NCI-H748 (cell line): ENCODE measurements around the gene CLASRP.
A peak's percentile ranks its signal among the peaks of the same experiment; 100 is the strongest.

Experiments used
- DNase-seq: peaks from one replicate; lab custom pipeline; 2025; ENCODE audit not compliant: unreplicated experiment; lab: John Stamatoyannopoulos, UW

CLASRP gene

GRCh38 chr19:45058622-45059159 is 19.8 kb downstream of the CLASRP start:
- DNase-seq, result no peak

DNA sequence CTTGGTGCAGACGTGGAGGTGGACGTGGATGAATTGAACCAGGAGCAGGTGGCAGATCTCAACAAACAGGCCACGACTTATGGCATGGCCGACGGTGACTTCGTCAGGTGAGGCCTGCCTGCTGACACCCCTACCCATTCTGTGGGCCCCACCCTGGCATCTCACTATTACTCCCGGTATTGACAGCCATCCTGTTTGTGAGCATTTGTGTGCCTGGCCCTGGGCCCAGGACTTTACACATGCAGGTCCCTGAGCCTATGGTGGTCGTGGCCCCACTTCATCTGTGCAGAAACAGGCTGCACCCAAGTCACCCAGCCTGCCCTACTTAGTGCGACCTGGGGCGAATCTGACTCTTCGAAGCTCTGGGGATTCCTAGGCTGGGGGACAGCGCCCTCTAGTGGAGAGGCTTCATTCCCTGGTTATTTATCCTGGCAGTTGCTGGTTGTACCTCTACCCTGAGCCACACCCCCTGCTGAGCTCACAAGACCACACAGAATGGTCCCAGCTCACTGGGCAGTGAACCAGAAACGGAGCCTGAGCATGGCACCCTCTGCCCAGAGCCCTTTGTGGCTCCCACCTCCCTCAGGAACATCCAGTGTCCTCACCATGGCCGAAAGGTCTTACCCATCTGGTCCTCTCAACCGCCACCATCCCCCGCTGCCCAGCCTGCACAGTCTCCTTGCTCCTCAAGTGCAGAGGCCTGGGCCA is 20.6 kb downstream of the CLASRP start:
- DNase-seq, result peak; percentile 64

GRCh38 chr19:45061965-45062364 is 23.1 kb downstream of the CLASRP start:
- DNase-seq, result no peak

- no peak for DNase-seq
These were observed 25.3 kb downstream of the CLASRP start for GRCh38 chr19:45063851-45064801.

- no peak for DNase-seq
These were observed 28.2 kb downstream of the CLASRP start for GRCh38 chr19:45066921-45067661.

GRCh38 chr19:45068041-45068440 is 29.2 kb downstream of the CLASRP start:
- no peak for DNase-seq

- DNase-seq, result no peak
These were observed 30.2 kb downstream of the CLASRP start for GRCh38 chr19:45069056-45069455.

DNA sequence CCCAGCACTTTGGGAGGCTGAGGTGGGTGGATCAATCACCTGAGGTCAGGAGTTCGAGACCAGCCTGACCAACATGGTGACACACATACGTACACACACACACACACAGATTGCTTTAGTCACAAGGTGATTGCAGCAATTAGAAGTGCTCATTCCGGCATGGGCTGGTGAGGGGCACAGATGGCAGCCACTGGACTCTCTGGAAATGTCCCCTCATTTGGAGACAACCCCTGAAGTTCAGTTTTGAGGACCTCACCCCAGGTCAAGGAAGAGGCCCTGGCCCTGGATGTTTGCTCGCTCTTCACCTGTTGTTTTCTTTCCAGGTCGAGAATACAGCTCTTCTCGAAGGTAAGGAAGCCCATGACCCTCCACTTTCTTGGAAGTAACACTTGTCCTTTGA is 31.4 kb downstream of the CLASRP start:
- DNase-seq, result no peak

DNA sequence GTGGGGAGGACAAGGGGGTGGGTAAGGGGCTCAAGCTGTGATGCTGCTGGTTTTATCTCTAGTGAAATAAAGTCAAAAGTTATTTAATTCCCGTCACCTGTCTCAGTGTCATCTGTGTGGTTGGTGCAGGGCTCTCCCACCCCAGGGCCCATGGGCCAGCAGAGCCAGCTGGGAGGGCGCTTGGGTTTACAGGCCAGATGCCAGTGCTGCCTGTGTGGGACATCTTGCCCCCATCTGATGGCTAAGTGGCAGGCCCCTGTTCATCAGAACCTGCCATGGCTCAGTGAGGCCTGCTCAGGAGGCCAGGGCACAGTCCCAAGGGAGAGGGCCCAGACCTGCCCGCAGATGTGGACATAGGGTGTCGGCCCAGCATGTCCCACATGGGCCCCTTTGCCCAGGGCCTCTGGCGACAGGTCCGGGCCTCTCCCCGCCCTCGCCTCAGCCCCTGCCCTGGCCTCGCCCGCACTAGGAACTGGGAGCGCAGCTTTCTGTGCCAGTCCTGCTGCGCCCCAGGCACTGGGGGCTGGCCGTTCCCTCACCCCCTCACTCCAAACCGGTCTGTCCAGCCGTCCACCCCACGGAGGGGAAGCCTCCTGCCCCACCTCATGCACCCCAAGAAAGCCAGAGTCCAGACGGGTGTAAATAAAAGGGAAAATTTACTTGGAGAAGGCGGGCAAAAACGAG is 32.2 kb downstream of the CLASRP start:
- no peak for DNase-seq

GRCh38 chr19:45071545-45071938 is 32.7 kb downstream of the CLASRP start:
- DNase-seq, result no peak

DNA sequence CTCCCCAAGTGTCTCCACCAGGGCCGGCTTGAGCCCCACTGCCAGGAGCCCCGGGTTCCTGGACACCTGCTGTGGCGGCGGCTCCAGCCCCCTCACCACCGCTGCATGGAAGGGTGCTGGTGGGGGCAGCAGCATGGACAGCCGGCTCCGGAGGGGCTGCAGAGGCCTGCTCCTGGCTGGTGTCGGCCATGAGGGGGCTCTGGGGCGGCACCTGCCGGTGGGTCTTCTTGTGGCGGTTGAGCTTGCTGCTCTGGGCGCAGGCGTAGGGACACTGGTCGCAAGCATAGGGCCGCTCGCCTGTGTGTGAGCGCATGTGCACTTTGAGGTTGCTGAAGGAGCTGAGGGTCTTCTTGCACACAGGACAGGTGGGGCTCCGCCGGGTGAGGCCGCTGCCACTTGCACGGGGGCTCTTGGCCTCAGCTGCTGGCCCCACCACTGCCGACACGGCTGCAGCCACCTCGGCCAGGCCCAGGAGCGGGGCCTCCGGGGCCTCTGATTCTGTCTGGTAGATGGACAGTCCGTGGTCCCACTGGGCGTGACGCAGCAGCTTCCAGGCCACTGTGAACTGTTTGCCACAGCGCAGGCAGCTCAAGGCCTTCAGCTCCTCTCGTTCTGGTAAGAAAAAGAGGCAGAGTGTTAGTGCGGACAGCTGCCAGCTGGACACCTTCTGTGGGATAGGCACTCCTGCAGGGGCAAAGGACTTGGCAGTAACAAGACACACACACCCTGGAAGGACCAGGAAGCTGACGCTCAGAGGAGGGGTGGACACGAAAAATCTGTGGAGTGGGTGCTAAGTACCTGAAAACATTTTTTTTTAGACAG is 33.3 kb downstream of the CLASRP start:
- no peak for DNase-seq

- no peak for DNase-seq
These were observed 36.0 kb downstream of the CLASRP start for GRCh38 chr19:45074744-45075300.

- DNase-seq, result peak; percentile 83
These were observed 36.6 kb downstream of the CLASRP start for GRCh38 chr19:45075301-45076028.

GRCh38 chr19:45076029-45076850 is 37.4 kb downstream of the CLASRP start, which contains the start of gene ZNF296:
Gene ZNF296 (minus strand): TSS chr19:45076478. CDS start chr19:45076373, 105 bp downstream.
- peak; percentile 92 for DNase-seq

DNA sequence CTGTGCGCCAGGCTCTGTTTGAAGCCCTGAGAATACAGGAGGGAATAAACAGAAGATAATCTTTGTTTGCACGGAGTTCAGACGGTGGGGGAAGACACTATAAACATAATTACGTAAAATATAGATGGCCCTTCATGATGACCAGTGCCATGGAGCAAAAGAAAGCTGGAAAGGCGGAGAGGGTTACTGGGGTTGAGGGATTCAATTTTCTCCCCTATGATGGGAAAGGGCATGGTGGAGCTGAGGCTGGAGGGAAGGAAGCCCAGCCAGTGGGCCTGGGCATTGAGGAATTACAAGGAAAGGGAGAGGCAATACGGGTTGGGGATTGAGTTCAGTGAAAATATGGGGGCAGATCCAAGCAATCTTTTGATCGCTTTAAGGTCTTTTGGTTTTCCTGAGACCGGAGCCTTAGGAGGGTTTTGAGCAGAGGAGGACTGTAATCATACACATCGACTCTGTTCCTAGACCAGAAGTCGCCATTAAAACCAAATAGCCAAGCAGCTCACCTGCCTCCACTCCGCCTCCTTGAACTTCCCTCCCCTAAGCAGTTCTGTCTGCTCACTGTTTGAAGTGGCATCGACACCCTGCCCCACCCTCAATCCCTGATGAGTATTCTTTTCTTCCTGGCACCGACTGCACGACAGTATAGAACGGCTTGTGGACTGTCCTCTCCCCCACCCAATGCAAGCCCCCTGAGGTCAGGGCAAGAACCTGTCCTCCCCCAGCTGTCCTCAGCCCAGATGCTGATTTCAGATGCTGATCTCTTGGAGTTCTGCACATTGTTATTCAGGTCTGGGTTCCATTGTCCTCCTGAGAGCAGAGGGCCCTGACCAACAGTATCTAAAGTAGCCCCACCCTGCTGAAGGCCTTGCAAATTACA is 38.2 kb downstream of the CLASRP start:
- DNase-seq, result no peak

DNA sequence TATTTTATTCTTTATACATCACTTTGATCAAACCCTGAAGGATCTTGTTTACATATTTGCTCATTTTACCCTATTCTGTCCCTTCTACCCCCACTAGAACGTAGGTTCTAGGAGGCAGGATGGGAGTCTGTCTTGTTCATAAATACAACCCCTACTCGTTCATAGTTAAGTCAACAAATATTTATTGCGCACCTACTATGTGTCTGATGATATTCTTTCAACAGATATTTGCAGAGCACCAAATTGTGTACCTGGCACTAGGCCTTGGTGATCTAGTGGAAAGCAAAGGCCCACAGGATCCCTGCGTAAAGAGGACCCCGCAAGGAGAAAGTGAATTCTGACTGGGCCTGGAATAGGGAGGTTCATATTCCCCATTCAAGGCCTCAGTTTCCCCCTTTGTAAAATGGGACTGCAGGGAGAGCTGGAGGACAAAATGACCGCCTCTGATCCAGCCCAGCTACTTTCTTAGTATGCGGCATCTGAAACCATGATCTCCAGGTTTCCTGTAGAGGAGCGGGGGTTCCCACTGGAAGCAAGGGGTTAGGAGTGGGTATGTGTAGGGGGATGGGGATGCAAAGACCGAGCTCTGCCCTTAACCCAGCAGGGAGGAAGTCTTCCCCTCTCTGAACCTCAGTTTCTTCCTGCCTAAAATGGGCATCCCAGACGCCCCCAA is 39.7 kb downstream of the CLASRP start:
- DNase-seq, result no peak
